Tongue (tissue), 2 donors: Measurements from ENCODE around the gene MBP. TPM values are rescaled to one million over a fixed set of nuclear protein-coding genes. Genes with fewer than 3 reads are reported as not detected.

ENCODE experiments used
- DNase-seq: peaks from one replicate; pipeline ENCODE4 v3.0.0-alpha.2; 2015
- total RNA-seq: library from RNA; depleted of rRNA; stranded (reverse); fragments of >200 nt; gene quantifications from one replicate; pipeline ENCODE4 v1.2.3, GENCODE V29; 2014

MBP gene
- total RNA-seq, 1 donor from 2014 or later: 43.0 TPM

- DNase-seq: no peak
Measured at GRCh38 chr18:77151033-77151771, 18.6 kb upstream of the MBP start.

DNA sequence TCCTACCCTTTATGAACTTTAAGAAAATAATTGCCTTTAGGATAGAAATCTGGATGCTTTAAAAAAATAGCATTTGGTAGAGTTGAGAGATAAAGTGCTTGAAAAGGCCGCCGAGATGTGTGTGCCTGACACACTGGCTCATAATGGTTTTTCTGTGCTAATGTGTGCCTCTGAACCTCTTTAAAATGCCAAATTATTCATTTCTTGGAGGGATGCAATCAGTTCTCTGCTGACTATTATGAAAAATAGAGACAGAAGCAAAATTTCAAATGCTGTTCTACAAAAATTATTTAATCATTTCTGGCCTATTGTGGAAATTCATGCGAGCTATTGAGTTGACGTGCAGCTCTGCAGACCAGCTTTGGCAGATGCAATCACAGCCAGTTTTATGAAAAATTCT lies 18.0 kb upstream of the MBP start:
- no peak for DNase-seq

GRCh38 chr18:77148289-77148688 lies 15.7 kb upstream of the MBP start:
- DNase-seq: no peak

DNA sequence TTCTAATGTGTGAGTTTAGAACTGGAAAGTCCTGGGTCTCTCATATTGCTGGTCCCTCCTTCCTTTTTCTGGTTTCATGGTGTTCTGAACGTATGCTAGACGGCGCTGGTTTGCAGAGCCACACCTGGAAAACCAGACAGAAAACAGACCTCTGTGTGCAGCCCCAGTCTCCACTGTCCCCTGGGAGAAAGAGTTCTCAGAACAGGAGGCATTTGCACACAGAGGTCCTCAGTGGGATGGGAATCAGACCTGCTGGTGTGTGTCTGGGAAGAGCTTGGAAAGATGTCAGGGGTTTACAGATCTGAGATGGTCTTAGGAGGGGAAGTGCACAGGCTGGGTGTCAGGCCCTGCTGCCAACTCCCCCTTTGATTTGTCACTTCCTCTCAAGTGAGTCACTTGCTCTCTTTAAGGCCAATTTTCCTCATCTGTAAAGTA lies 14.9 kb upstream of the MBP start:
- no peak for DNase-seq

DNA sequence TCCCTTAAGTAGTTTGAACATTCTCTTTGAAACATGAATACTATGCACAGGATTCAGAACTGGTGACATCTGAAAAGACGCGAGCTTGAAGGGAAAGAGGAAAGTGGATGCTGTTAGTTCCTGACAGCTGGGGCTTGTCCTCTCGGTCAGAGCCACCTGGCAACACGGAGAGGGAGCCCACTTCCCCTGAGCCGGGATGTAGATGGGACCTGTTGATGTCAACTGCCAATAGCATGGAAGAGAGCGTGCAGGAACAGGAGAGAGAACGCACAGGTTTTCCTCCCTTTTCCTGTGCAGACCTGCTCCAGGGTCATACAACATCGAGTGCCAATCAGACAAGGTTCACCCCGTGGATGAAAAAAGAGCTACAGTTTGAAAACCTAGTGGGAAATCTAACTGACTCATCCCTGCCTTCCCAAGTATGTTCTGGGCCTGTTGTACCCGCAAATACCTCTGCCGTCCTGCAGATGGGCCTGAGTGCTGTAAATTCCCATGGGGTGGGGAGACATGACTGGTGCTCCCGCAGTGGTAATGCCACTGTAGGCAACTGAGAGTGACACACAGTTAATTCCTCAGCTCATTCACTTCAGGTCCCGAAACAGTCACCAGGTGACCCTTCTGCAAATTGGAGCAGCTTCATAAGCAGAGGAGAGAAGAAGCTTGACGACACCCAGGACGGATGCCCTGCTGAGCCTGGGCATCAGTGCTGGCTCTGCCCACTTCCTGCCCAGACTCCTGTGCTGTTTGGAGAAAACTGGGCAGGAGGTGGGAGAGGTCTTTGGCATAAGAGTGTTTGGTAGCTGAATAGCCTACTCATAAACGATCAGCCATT lies 13.9 kb upstream of the MBP start:
- no peak for DNase-seq

DNA sequence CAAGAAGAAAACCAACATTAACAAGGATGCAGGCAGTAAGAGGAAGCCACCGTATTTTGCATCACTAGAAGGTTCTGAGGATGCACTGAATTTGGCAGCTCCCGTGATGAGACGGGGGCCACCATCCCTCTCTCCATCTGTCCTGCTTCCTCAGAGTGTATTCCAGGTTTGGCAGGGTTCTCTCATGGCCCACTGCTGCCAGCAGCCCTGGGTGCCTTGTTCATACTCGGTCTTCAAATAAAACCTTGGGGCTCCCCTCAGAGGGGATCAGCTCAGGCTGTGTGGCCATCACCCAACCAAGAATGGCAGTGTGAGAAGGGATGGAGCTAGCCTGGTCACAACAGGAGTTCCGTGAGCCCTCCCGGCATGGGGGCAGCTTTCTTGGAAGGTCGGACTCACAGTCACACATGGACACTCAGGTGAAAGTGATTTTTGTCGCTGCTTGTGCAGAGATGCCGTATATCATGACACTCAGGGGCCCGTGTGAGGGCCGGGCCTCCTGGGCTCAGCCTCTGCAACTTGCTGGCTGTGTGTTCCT lies 12.8 kb upstream of the MBP start:
- no peak for DNase-seq

DNA sequence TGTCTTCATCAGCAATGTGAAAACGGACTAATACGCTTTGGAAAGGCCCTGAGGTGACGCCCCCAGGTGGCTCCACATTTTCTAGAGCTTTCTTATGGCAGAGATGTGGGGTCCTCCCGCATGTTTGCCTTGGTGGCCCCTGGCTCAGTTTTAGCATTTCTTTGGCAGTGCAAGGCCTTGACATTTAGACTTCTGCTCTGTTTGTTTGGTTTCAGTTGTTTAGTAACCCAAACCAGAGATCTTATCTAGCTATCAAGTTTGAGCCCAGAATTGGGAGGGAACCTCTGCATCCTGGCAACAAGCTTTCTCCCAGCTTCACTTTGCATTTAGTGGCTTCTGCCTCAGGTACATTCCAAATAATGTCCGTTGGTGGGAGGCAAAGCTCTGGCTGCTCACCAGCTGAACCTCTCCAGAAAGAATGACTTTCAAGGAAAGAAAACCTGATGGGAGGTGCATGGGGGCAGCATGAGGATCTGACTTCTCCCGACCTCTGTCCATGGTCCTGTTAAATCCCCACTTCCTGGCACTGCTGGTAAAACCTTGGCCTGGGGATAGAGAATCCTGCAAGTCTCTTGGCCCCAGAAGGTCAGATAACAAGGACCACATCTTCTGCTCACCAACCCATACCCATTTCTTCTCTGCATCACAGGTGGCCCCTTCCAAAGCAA lies 12.0 kb upstream of the MBP start:
- no peak for DNase-seq

DNA sequence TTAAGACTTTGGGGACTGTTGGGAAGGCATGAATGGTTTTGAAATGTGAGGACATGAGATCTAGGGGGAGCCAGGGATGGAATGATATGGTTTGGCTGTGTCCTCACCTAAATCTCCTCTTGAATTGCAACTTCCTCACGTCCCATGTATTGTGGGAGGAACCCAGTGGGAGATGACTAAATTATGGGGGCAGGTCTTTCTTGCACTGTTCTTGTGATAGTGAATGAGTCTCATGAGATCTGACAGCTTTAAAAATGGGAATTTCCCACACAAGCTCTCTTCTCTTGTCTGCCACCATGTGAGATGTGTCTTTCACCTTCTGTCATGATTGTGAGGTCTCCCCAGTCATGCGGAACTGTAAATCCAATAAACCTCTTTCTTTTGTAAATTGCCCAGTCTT lies 11.5 kb upstream of the MBP start:
- no peak for DNase-seq

DNA sequence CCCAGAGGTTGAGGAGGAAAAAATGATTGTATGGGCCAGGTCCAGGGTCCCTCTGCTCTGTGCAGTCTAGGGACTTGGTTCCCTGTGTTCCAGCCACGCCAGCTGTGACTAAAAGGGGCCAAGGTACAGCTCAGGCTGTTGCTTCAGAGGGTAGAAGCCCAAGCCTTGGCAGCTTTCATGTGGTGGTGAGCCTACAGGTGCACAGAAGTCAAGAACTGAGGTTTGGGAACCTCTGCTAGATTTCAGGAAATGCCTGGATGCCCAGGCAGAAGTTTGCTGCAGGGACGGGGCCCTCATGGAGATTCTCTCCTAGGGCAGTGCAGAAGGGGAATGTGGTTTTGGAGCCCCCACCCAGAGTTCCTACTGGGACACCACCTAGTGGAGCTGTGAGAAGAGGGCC lies 10.6 kb upstream of the MBP start:
- DNase-seq: no peak

GRCh38 chr18:77141401-77142118 lies 9.0 kb upstream of the MBP start:
- no peak for DNase-seq

DNA sequence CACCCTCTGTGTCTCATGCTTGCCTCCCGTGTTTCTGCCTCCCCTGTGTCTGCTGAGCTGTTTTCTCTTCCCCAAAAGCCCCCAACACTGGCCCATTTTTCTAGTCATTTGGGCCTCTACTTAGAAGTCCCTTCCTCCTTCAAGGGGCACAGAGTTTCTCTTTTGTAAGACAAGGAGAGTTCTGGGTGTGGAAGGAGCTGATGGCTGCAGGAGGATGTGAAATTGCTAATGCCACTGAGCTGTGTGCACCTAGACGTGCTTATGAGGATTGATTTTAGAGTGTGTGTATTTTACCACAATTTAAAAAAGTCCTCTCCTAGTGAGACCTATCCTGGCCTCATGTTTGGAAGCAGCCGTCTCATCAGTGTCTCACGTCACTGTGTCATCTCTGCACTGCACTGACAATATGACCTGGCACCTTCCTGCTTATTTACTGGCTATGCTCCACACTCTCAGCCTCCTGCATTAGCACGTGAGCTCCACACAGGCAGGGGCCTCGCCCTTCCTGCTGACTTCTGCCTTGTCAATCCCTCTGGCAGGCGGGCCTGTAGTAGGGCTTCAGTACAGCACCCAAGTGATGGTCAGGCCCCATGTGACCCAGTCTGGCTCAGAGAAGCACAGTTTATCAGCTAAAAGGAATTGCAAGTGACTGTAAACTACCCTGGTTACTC lies 8.0 kb upstream of the MBP start:
- no peak for DNase-seq

GRCh38 chr18:77140030-77140429 lies 7.4 kb upstream of the MBP start:
- no peak for DNase-seq

DNA sequence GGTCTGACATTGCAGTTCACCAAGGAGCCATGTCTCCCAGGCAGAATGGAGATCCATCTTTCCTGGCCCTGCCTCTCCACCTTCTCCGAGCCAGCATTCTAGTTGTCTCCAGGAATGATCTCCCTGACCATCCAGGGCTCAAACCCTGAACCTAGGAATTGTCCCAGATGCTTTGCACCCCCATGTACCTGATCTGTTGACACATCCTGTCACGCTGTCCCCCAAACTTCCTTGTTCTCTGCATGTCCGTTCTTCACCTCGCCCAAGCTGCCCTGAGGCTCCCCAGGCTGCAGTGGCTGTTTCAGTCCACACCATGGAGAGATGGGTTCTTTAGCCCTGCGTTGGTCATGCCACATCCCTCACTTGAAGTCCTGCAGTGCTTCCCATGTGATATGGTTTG lies 7.0 kb upstream of the MBP start:
- DNase-seq: no peak

DNA sequence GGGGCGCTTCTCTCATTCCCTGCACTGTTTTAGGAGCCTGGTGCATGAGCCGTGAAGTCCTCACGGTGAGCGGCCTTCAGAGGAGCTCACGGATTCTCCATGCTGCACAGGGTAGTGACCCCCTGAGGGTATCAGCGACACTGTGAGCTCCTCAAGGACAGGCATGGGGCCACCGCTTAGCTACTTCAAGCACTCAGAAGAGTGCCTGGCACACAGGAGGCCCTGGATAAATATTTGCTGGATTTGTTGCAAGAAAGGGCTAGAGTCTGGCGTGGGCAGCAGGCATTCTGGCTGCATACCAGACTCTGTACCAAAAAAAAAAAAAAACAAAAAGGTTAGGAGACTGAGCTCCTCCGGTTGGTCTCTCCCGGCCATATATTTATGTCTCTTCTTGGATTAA lies 5.7 kb upstream of the MBP start:
- peak; percentile 49 for DNase-seq

DNA sequence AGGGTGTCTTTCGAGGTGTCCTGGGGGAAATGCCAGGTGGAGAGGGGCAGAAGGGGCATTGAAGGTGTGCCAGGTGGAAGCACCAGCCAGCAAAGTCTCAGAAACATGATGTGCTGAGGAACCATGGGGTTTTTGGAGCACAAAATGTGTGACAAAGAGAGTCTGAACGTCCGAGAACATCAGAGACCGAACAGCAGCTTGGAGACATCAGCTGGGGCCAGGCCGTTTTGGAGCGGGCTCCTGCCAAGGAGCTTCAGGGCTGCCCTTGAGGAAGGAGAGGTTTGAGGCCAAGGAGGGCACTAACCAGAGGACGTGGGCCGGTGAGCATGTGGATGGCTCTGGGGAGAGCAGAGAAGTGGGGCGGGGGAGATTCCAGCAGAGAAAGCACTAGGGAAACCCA lies 5.3 kb upstream of the MBP start:
- DNase-seq: no peak

- no peak for DNase-seq
Measured at GRCh38 chr18:77136871-77137665, 4.5 kb upstream of the MBP start.

GRCh38 chr18:77136076-77136718 lies 3.6 kb upstream of the MBP start:
- no peak for DNase-seq

DNA sequence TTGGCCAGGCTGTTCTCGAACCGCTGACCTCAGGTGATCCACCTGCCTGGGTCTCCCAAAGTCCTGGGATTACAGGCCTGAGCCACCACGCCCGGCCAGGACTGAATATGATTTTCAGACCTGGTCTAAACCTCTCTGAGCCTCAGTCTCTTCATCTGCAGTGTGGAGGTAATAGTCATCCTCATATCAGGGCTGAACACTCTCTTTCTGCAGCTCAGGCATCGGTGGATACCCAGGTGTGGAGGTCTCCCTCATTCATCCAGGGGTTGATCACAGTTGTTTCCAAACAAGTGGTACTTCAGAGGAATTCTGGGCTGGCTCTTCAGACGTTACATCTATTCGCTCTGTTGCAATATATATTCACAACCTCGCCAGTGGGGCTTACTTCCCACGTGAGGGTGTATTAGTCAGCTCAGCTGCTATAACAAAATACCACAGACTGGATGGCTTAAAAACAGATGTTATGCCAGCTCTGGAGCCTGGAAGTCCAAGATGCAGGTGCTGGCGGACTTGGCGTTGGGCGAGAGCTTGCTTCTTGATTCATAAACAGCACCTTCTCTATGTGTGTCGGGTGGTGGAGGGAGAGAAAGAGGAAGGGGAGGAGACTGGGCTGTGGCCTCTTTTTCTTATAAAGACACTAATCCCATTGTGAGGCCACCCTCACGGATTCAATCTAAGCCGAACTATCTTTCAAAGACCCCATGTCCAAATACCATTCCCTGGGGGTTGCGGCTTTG lies 2.9 kb upstream of the MBP start:
- DNase-seq: no peak

- DNase-seq: no peak
Measured at GRCh38 chr18:77134611-77135010, 2.0 kb upstream of the MBP start.
